ENCODE results near the gene BCL6. TPM values are rescaled to one million over a fixed set of nuclear protein-coding genes. Genes with fewer than 3 reads are reported as not detected.

Gene BCL6
- total RNA-seq, 1 experiment from 2014 or later: 21.5 TPM

DNA sequence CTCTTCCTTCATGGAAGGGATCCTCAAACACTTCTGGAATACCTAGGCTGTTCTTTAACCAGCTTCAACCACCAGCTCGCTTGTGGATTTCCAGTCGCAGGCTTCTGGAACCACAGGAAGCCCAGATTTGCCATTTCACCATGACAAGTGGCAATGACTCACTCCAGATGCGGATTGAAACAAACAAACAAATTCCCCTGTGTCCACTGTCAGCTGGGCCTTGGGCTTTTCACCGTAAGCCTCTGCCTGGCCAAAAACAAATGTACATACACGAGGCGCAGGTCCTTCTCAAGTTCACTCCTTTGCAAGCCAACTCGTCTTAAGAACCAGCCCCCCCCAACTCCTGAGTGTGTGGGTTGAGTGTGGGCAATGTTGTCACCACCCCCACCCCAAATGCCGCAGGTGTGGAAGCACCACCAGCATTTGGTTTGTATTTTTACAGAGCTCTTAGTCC lies 8.8 kb downstream of the BCL6 start:
- no TSS peak for BruUV-seq (replicated peaks)
- no peak overlapping the region; the same call in none of the 2 replicates for H3K27ac ChIP-seq (ENCODE audit: low read length)
- intact Hi-C loops (cut with micrococcal nuclease; ENCODE audit: unreplicated experiment): no loop called here

DNA sequence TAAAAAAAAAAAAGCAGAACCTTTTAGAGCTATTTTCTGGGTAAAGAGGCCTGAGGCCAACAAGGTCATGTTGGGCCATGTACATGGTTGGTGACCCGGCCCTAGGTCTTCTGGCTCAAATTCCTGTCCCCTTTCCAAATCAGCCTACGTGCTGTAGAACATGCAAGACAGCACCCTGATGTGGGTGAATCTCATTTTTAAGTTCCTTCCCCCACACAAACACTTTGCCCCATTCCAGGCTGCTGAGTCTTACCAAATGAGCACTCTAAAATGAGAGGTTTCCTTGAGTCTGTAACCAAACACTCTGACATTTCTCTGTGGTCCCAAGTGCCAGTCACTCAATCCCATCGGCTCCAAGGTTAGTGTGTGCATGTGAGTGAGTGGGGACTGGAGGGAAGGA lies 9.4 kb downstream of the BCL6 start:
- ATAC-seq: no peak
- POLR2A ChIA-PET: no interaction called here
- peak overlapping the region; percentile 54 for H3K27ac ChIP-seq (ENCODE audit: low read length)

More for the DNA sequence above, 8.8 kb downstream of the BCL6 start:
- Histone ChIP-seq H3K9me3 (ENCODE audit: control insufficient read depth, insufficient read depth, low read depth, low read length) (no peaks in the 10 kb centered on the region), H3K4me3 (ENCODE audit: low read depth in 2 of 2, low read length in 2 of 2) (no peak overlapping the region), H3K36me3 (ENCODE audit: control insufficient read depth, insufficient read depth, low read length) (no peaks in the 10 kb centered on the region), H3K27me3 (ENCODE audit: control insufficient read depth, insufficient read depth, low read length) (no peaks in the 10 kb centered on the region), H3K4me1 (ENCODE audit: control insufficient read depth, insufficient read depth, low read length) (peaks cover 32% of the 10 kb centered on the region)
- DNase-seq (ENCODE audit: low read depth, low spot score): no peak
- no peak for ATAC-seq
- ChIA-PET POLR2A (interaction anchor here (0.6 kb wide), 2 partner anchors 10 to 1563 kb away, joined by 3 to 7 read pairs; no protein-coding TSS in a partner anchor), CTCF (interaction anchor here (0.5 to 0.7 kb wide), 4 partner anchors 11 to 1696 kb away, joined by 3 to 7 read pairs (median 4); no protein-coding TSS in a partner anchor)
- no peak for TF ChIP-seq POLR2AphosphoS5 (IDR thresholded peaks at IDR 0.05; ENCODE audit: low read depth, low read length)
- TF ChIP-seq, protein P1, sequence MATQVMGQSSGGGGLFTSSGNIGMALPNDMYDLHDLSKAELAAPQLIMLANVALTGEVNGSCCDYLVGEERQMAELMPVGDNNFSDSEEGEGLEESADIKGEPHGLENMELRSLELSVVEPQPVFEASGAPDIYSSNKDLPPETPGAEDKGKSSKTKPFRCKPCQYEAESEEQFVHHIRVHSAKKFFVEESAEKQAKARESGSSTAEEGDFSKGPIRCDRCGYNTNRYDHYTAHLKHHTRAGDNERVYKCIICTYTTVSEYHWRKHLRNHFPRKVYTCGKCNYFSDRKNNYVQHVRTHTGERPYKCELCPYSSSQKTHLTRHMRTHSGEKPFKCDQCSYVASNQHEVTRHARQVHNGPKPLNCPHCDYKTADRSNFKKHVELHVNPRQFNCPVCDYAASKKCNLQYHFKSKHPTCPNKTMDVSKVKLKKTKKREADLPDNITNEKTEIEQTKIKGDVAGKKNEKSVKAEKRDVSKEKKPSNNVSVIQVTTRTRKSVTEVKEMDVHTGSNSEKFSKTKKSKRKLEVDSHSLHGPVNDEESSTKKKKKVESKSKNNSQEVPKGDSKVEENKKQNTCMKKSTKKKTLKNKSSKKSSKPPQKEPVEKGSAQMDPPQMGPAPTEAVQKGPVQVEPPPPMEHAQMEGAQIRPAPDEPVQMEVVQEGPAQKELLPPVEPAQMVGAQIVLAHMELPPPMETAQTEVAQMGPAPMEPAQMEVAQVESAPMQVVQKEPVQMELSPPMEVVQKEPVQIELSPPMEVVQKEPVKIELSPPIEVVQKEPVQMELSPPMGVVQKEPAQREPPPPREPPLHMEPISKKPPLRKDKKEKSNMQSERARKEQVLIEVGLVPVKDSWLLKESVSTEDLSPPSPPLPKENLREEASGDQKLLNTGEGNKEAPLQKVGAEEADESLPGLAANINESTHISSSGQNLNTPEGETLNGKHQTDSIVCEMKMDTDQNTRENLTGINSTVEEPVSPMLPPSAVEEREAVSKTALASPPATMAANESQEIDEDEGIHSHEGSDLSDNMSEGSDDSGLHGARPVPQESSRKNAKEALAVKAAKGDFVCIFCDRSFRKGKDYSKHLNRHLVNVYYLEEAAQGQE (IDR thresholded peaks at IDR 0.05; ENCODE audit: insufficient read depth in 1 of 2, low read depth in 2 of 2, low read length in 1 of 2): no peak
- TF ChIP-seq, protein P2, sequence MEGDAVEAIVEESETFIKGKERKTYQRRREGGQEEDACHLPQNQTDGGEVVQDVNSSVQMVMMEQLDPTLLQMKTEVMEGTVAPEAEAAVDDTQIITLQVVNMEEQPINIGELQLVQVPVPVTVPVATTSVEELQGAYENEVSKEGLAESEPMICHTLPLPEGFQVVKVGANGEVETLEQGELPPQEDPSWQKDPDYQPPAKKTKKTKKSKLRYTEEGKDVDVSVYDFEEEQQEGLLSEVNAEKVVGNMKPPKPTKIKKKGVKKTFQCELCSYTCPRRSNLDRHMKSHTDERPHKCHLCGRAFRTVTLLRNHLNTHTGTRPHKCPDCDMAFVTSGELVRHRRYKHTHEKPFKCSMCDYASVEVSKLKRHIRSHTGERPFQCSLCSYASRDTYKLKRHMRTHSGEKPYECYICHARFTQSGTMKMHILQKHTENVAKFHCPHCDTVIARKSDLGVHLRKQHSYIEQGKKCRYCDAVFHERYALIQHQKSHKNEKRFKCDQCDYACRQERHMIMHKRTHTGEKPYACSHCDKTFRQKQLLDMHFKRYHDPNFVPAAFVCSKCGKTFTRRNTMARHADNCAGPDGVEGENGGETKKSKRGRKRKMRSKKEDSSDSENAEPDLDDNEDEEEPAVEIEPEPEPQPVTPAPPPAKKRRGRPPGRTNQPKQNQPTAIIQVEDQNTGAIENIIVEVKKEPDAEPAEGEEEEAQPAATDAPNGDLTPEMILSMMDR (IDR thresholded peaks at IDR 0.05): no peak
- no peak for TF ChIP-seq SIN3A (IDR thresholded peaks at IDR 0.05; ENCODE audit: borderline replicate concordance, insufficient read depth, low read depth, low read length)
- TF ChIP-seq TCF7L2 (IDR thresholded peaks at IDR 0.05; ENCODE audit: low read depth, low read length): no peak
- in situ Hi-C loops (cut with HindIII; ENCODE audit: low pct_unique_long_range_greater_than_20kb, low sequenced_read_pairs): loop anchor here (25.0 kb wide), 1 partner anchor 551 kb away; no protein-coding TSS in a partner anchor

More for the DNA sequence above, 9.4 kb downstream of the BCL6 start:
- no TSS peak for BruUV-seq (replicated peaks)
- intact Hi-C loops (cut with micrococcal nuclease; ENCODE audit: unreplicated experiment) (no loop called here), in situ Hi-C loops (cut with HindIII; ENCODE audit: low pct_unique_long_range_greater_than_20kb, low sequenced_read_pairs) (loop anchor here (25.0 kb wide), 1 partner anchor 551 kb away; no protein-coding TSS in a partner anchor)
- CTCF ChIA-PET: no interaction called here
- Histone ChIP-seq H3K4me1 (ENCODE audit: control insufficient read depth, insufficient read depth, low read length) (peaks cover 32% of the 10 kb centered on the region), H3K9me3 (ENCODE audit: control insufficient read depth, insufficient read depth, low read depth, low read length) (no peaks in the 10 kb centered on the region), H3K27me3 (ENCODE audit: control insufficient read depth, insufficient read depth, low read length) (no peaks in the 10 kb centered on the region), H3K4me3 (ENCODE audit: low read depth in 2 of 2, low read length in 2 of 2) (no peak overlapping the region), H3K36me3 (ENCODE audit: control insufficient read depth, insufficient read depth, low read length) (0 out of 2 replicates have a peak, but pooled peaks cover 2% of the 10 kb centered on the region)
- TF ChIP-seq, protein P2 (IDR thresholded peaks at IDR 0.05): no peak
- TF ChIP-seq SIN3A (IDR thresholded peaks at IDR 0.05; ENCODE audit: borderline replicate concordance, insufficient read depth, low read depth, low read length) (no peak), POLR2AphosphoS5 (IDR thresholded peaks at IDR 0.05; ENCODE audit: low read depth, low read length) (no peak), TCF7L2 (IDR thresholded peaks at IDR 0.05; ENCODE audit: low read depth, low read length) (no peak)
- TF ChIP-seq, protein P1 (IDR thresholded peaks at IDR 0.05; ENCODE audit: insufficient read depth in 1 of 2, low read depth in 2 of 2, low read length in 1 of 2): no peak
- no peak for DNase-seq (ENCODE audit: low read depth, low spot score)
